ENCODE results near the gene PEX1.
A peak's percentile ranks its signal among the peaks of the same experiment; 100 is the strongest.
"Not testable (repeated sequence)": the region's sequence is repeated elsewhere in the genome, so short reads cannot be mapped to it uniquely, and the experiment has no call there.

The PEX1 gene

DNA sequence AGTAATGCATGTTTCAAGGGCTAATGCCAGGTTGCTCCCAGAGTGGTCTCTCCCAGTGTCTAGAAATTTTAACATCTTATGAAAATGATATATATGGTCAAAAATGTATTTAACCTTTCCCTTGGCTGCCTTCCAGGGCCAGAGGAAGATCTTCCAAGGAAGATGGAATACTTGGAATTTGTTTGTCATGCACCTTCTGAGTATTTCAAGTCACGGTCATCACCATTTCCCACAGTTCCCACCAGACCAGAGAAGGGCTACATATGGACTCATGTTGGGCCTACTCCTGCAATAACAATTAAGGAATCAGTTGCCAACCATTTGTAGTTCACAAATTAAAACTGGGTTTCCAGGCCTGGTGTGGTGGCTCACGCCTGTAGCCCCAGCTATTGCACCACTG, 72.1 kb downstream of the PEX1 start:
- FAIRE-seq, result no peak

DNA sequence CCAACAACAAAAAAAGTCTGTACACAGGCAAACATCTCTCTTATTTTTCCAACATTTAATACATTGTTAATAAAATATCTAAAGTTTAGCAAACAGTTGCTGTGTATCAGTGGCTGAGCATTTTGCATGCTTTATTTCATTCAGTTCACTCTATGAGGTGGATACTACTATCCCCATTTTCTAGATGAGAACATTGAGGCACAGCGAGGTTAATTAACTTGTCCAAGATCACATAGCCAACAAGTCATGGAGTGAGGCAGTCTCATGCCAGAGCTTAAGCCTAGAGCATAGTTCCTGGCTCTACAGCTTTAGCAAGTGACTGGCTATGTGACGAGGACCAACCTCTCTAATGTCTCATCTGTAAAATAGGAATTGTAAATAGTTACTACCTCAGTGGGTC, 76.7 kb downstream of the PEX1 start:
- FAIRE-seq, result no peak

DNA sequence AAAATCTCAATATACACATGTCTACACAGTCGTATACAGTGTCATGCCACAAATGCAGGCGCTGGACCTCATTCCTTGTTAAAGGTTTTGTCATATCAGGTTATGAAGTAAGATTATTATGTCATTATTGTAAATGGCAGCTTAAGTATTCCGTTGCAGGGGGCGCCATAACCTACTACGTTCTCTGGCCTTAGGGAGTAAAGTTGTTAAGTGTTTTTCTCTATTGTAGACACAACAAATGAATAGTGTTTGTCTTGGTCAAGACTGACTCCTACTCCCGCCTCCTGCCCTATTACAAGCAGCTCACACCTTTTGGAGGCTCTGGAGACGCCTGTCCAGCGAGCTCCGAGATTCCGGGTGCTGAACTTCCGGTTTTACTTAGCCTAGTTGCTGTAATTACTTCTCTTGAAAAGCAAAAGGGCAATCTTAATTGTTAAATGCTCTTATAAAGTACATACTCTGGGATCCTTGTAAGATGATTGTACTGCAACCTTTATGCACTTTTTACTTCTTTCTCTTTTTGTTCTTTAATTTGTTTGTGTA, 80.0 kb downstream of the PEX1 start:
- FAIRE-seq, result peak; percentile 55

DNA sequence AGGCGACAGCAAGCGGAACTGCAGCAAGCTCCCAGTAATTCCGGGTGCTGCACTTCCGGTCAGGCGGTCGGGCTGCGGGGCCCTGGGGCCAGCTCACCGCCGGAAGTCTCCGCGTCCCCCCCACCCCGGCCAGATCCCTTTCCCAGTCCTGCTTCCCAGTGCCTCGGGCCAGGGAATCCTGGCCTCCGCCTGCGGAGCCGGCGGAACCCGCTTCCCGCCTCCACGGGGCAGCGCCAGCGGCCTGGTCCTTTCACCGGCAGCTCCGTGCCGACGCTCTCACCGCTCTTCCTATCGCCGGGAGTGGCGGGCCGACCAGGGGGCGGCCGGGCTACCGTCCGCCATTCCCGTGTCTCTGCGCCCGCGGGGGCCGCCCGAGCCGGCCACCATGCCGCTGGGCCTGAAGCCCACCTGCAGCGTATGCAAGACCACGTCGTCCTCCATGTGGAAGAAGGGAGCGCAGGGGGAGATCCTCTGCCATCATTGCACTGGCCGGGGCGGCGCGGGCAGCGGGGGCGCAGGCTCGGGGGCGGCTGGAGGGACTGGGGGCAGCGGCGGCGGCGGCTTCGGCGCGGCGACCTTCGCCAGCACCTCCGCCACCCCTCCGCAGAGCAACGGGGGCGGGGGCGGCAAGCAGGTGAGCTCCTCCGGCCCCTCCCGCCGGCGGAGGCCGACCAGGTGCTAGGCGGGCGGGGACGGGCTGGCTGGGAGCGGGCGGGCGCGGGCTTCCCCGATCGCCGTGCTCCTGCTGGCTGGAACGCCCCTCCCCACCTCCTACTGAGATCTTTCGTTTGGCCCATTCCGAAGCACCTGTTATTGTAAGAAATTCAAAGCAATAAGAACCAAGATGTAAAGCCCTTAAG, 80.7 kb downstream of the PEX1 start, which contains the start of gene GATAD1:
GATAD1 (plus strand) TSS at position 138 of the 860 bp plus-strand sequence; CDS start at position 386, 248 bp downstream.
- FAIRE-seq, result no peak

DNA sequence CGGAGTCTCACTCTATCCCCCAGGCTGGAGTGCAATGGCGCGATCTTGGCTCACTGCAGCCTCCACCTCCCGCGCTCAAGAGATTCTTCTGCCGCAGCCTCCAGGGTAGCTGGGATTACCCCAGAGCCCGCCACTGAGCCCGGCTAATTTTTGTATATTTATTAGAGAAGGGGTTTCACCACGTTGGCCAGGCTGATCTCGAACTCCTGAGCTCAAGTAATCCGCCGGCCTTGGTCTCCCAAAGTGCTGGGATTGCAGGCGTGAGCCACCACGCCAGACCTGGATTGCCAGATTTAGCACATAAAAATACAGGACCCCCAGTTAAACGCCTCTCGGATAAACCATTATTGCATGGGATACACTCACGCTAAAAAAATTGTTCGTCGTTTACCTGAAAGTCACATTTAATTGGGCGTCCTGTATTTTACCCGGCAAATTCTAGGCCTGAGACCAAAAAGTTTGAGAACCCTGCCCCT, 81.4 kb downstream of the PEX1 start:
- FAIRE-seq, result peak; percentile 79

DNA sequence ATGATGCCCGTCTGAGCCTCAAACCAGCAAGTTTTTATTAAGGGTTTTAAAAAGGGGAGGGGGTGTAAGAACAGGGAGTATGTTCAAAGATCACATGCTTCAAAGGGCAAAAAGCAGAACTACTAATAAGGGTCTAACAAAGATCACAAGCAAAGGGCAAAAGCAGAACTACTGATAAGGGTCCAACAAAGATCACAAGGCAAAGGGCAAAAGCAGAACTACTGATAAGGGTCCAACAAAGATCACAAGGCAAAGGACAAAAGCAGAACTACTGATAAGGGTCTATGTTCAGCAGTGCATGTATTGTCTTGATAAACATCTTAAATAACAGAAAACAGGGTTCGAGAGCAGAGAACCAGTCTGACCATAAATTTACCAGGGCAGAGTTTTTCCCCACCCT, 85.6 kb downstream of the PEX1 start:
- FAIRE-seq, result not testable (repeated sequence)

DNA sequence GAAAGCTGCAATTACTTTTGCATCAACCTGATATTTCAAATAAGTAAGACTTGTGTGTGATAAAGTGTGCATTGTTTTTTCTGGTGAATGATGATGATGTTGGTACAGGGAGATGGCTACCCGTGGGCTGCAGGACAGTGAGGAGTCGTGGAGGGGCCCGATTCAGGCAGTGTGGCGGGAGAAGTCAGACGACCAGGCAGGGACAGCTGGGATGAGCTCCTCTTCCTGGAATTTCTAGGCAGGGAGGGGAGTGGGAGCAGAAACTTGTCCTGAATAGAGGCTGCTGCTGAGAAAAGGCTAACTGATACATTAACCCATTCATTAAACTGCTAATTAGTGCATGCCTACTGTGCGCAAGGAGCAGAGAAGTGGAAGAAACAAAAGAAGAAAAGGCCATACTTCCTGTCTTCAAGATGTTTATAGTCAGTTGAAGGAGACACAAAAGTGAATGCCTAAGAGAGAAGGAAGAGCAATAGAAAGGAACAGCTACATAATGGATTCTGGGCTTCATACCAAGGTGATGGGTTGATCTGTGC, 90.3 kb downstream of the PEX1 start:
- no peak for FAIRE-seq
